Adrenal gland (tissue), 12 donors: ENCODE results near the gene OPA1. TPM values are rescaled to one million over a fixed set of nuclear protein-coding genes. Genes with fewer than 3 reads are reported as not detected.

ENCODE experiments used
- DNase-seq, 7 donors: peaks; one replicate each; pipeline ENCODE4 v3.0.0-alpha.2; 2019 to 2020
- H3K27ac ChIP-seq, 5 donors: fragments of 200-600 bp; sonication (generic) in 4 of 5; 1 replicate in 3 of 5; 2 replicates in 2 of 5; pipeline versions ENCODE4 v1.5.1 to v1.8.0; 2016 to 2020; ENCODE audit warnings: mild to moderate bottlenecking in 1 of 5
- H3K27me3 ChIP-seq: fragments of 200-600 bp; 2 replicates; pipeline ENCODE4 v1.8.0; 2021
- H3K36me3 ChIP-seq, 2 donors: fragments of 200-600 bp; replicated peaks in 1 of 2; 1 replicate in 1 of 2; 2 replicates in 1 of 2; pipeline versions ENCODE4 v1.5.1 to v1.8.0; 2018 to 2022
- H3K4me1 ChIP-seq, 2 donors: fragments of 200-600 bp; replicated peaks in 1 of 2; 1 replicate in 1 of 2; 2 replicates in 1 of 2; pipeline versions ENCODE4 v1.5.1 to v1.8.0; 2018 to 2021
- H3K4me3 ChIP-seq, 4 donors: fragments of 200-600 bp; sonication (generic) in 3 of 4; one replicate each; pipeline ENCODE4 v1.5.1; 2016 to 2018
- H3K9me3 ChIP-seq, 3 donors: fragments of 200-600 bp; sonication (generic) in 1 of 3; replicated peaks in 1 of 3; 1 replicate in 2 of 3; 2 replicates in 1 of 3; pipeline versions ENCODE4 v1.5.1 to v1.8.0; 2016 to 2021
- POLR2A ChIP-seq, 2 donors: fragments of 450-650 bp; IDR thresholded peaks; one replicate each; pipeline ENCODE4 v1.6.1; 2017; ENCODE audit warnings: antibody characterized with exemption in 2 of 2, mild to moderate bottlenecking in 2 of 2, moderate library complexity in 1 of 2
- WGBS, 4 donors: extraction: QIAGEN DNeasy Blood & Tissue Kit in 2 of 4; methylation state at CpG; one replicate each; pipeline versions ENCODE4 v1.1.5 to v1.1.7; 2013 to 2017; 5-methylcytosine and 5-hydroxymethylcytosine counted together
- intact Hi-C, 2 donors: fragments of 100-400 bp; cut with DNase I; formaldehyde crosslinking; loops; one replicate each; pipeline versions ENCODE4 v1.14.1 to v1.15.0; 2022 to 2023
- polyA plus RNA-seq, 3 donors: library from polyadenylated mRNA; stranded (reverse); fragments of 200-250 nt in 2 of 3; fragments of 350-450 nt in 1 of 3; fragmentation: Illumina TruSeq in 1 of 3; extraction: RNeasy Lipid Tissue Mini Kit (QIAGEN cat#74804) in 1 of 3; gene quantifications; one replicate each; pipeline ENCODE4 v1.2.3, GENCODE V29; 2013 to 2014
- small RNA-seq, 2 donors: library from RNA; depleted of rRNA; stranded (forward); fragments of <200 nt; gene quantifications; one replicate each; pipeline ENCODE3, GENCODE V24; 2016
- total RNA-seq, 9 donors: library from RNA; depleted of rRNA in 4 of 9; stranded (reverse); fragments of >200 nt in 4 of 9; fragments of 120-200 nt in 1 of 9; fragmentation: NEBNext Ultra II Directional in 1 of 9; extraction: Animal tissue kit (Norgen Biotek cat#: 25700) in 1 of 9; gene quantifications; one replicate each; pipeline versions ENCODE4 v1.1.0 to v1.2.4, GENCODE V29; 2013 to 2023
- TF ChIP-seq, protein P1 (sequence below), 6 experiments: fragments of 450-650 bp in 4 of 6; fragments of 200-600 bp in 2 of 6; sonication (generic) in 1 of 6; IDR thresholded peaks; 1 replicate in 5 of 6; 2 replicates in 1 of 6; pipeline versions ENCODE4 v1.5.1 to v1.8.0; 2016 to 2021; ENCODE audit warnings: antibody characterized with exemption in 6 of 6, mild to moderate bottlenecking in 2 of 6, moderate library complexity in 1 of 6
- donor health status: healthy with polysubstance abuse.
- donor health status: Bipolar disorder and iron deficiency.
- donor health status: DM: yes; HTN: yes; CAD: no.
- donor health status: DM: no; HTN: no; CAD: no.
- donor health status: DM: no; HTN: no; CAD: no.
- donor health status: DM: yes; HTN: yes; CAD: no.

The OPA1 gene
- total and polyA plus RNA-seq, 12 donors: 13.0 to 194 (median 54.6) TPM

DNA sequence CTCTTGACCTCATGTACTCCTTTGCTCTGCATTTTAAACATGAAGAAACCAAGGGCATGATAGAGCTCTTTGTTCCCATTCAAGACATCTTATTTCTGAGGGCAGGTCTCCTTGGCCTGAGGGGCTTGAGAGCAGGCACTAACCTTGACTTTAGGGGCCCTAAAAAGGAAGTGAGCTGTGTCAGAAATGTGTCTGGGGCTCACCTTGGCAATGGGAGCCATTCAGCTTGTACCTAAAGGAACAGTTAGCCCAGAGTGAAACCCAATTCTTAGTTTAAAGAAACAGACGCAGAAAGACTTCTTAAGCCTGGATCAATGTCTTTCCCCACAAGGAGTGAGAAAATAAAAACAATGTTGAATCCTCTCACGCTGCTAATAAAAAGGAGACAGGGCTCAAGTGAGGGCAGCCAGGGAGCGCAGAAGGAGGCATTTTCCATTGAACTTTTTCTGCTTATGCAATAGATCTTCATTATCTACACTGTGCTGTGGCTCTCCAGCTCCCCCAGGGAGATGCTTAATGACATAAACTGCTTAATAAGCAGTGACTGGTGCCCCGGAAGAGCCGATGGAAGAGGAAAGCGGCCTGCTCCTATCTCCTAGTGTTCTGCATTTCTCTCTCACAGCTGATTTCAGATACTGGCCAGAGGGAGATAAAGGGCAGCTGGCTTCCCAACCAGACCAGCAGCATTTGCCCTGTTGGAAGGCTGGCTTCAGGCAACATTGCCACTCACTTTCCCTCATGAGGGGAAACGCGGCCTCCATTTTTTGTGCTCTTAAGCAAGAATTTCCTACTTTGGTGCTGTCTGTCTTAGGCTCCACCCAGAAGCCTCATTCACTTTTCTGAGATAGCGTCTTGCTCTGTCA lies 152.0 kb downstream of the OPA1 start:
- intact Hi-C loops: no loop called here

DNA sequence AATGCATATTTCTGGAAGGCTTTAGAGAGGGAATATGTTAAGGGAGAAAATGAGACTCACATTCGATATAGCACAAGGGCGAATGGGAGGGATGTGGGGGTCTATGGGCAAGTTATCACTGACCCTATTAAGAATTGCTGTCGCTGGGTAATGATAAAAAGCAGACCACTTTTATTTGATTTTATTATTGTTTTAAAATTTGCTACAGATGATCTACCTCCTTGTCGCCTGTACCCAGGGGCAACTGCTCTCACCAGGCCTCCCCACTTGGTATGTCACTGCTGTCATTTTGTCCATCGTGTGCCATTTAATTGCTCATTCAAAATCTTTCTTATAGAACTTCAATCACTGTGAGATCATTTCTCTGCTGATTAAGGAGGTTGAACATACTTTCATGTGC lies 153.8 kb downstream of the OPA1 start:
- 93 to 96% (median 94%) methylated on average over 5 of the region's 5 CpGs for WGBS, 4 donors
- Histone ChIP-seq H3K27me3 (no peaks in the 10 kb centered on the region), H3K27ac (no peak overlapping the region), H3K9me3 (peaks cover 0 to 6% (median 0%) of the 10 kb centered on the region in 3 donors), H3K4me1 (no peaks in the 10 kb centered on the region), H3K4me3 (no peak overlapping the region), H3K36me3 (no peaks in the 10 kb centered on the region)
- no peak for DNase-seq
- TF ChIP-seq POLR2A (IDR thresholded peaks at IDR 0.05): no peak
- TF ChIP-seq, protein P1, sequence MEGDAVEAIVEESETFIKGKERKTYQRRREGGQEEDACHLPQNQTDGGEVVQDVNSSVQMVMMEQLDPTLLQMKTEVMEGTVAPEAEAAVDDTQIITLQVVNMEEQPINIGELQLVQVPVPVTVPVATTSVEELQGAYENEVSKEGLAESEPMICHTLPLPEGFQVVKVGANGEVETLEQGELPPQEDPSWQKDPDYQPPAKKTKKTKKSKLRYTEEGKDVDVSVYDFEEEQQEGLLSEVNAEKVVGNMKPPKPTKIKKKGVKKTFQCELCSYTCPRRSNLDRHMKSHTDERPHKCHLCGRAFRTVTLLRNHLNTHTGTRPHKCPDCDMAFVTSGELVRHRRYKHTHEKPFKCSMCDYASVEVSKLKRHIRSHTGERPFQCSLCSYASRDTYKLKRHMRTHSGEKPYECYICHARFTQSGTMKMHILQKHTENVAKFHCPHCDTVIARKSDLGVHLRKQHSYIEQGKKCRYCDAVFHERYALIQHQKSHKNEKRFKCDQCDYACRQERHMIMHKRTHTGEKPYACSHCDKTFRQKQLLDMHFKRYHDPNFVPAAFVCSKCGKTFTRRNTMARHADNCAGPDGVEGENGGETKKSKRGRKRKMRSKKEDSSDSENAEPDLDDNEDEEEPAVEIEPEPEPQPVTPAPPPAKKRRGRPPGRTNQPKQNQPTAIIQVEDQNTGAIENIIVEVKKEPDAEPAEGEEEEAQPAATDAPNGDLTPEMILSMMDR (IDR thresholded peaks at IDR 0.05): no peak
- intact Hi-C loops: no loop called here

More for the DNA sequence above, 152.0 kb downstream of the OPA1 start:
- WGBS, 4 donors: 65 to 79% (median 69%) methylated on average over 9 of the region's 9 CpGs
- Histone ChIP-seq H3K4me3 (no peak overlapping the region), H3K27me3 (no peaks in the 10 kb centered on the region), H3K27ac (peak overlapping the region in 1 of 5 donors; percentile 66), H3K36me3 (no peaks in the 10 kb centered on the region), H3K4me1 (no peaks in the 10 kb centered on the region), H3K9me3 (peaks cover 0 to 6% (median 0%) of the 10 kb centered on the region in 3 donors)
- TF ChIP-seq, protein P1 (IDR thresholded peaks at IDR 0.05): no peak
- TF ChIP-seq POLR2A (IDR thresholded peaks at IDR 0.05): no peak
- DNase-seq: peak in 3 of 7 donors; percentile 18 to 74 (median 24)

Small RNA genes within 50 kb of the gene (small RNA-seq; reads per million reads assigned to genes)
- gene RF00019 (0 reads per million in 2 donors), gene RN7SL447P (0 reads per million in 2 donors)

Other genes starting within 250 kb of the OPA1 start
- 1 to 10 TPM in 1 of 9 donors, not detected in 8; 1.1 TPM for gene ATP13A5, start 214.5 kb upstream of the OPA1 start, total RNA-seq
- gene ATP13A5, start 214.5 kb upstream of the OPA1 start, polyA plus RNA-seq: not detected
- 1 to 10 TPM in 2 of 9 donors, under 1 TPM in 6, not detected in 1; 0.14 to 2.9 (median 0.57) TPM for gene ATP13A4, start 38.3 kb upstream of the OPA1 start, total RNA-seq
- gene ATP13A4, start 38.3 kb upstream of the OPA1 start, polyA plus RNA-seq: under 1 TPM; 0.32 to 0.62 (median 0.34) TPM